NCI-H2081 (cell line): ENCODE measurements around the gene HLA-DOB.
"Not testable (repeated sequence)": the region's sequence is repeated elsewhere in the genome, so short reads cannot be mapped to it uniquely, and the experiment has no call there.

Source experiments
- DNase-seq, 2 experiments: peaks; one replicate each; lab custom pipeline; 2025; lab: John Stamatoyannopoulos, UW

Gene HLA-DOB

GRCh38 chr6:32807020-32807580, 9.7 kb downstream of the HLA-DOB start:
- DNase-seq: no peak

DNA sequence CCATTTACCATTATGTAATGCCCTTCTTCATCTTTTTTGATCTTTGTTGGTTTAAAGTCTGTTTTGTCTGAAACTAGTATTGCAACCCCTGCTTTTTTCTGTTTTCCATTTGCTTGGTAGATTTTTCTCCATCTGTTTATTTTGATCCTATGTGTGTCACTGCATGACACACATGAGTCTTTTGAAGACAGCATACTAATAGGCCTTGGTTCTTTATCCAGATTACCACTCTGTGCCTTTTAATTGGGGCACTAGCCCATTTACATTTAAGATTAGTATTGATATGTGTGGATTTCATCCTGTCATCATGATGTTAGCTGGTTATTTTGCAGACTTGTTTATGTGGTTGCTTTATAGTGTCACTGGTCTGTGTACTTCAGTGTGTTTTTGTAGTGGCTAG, 11.4 kb downstream of the HLA-DOB start:
- DNase-seq: not testable (repeated sequence)

- no peak for DNase-seq
Measured at GRCh38 chr6:32803416-32803815, 13.4 kb downstream of the HLA-DOB start.

DNA sequence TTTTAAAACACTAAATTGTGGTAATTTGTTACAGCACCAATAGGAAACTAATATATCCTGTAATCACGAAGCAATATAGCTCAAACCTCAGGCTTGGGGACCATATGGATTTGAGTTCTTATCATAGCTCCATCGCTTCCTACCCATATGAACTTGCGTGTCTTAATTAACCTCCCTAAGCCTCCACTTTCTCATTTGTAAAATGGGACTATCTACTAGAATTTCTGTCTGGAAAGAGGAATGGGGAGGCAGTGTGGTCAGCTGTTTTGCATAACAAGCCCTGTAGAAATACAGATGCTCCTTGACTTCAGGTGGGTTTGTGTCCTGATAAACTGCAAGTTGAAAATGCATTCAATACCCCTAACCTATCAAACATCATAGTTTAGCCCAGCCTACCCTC, 17.1 kb downstream of the HLA-DOB start:
- DNase-seq: no peak

- DNase-seq: no peak
Measured at GRCh38 chr6:32799168-32799567, 17.6 kb downstream of the HLA-DOB start.

GRCh38 chr6:32796848-32797776, 19.7 kb downstream of the HLA-DOB start:
- DNase-seq: peak; percentile 36 to 45

- no peak for DNase-seq
Measured at GRCh38 chr6:32794510-32794909, 22.3 kb downstream of the HLA-DOB start.

GRCh38 chr6:32792901-32793435, 23.8 kb downstream of the HLA-DOB start:
- DNase-seq: no peak

DNA sequence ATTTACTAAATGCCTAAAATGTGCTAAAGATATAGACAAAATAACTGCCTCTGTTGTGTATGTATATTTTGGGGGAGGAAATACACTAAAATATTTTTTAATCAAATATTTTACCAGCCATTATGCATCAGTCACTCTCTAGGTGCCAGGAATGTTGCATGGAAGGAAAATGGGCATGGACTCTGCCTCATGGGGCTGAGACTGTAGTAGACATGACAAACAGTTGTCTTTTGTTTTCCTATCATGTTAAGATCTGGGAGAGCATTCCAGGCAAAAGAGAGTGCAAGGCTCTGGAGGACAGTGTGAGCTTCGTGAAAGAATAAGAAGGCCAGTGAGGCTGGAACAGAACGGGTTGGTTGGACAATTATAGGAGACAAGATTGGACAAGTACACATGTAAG, 26.5 kb downstream of the HLA-DOB start:
- no peak for DNase-seq

DNA sequence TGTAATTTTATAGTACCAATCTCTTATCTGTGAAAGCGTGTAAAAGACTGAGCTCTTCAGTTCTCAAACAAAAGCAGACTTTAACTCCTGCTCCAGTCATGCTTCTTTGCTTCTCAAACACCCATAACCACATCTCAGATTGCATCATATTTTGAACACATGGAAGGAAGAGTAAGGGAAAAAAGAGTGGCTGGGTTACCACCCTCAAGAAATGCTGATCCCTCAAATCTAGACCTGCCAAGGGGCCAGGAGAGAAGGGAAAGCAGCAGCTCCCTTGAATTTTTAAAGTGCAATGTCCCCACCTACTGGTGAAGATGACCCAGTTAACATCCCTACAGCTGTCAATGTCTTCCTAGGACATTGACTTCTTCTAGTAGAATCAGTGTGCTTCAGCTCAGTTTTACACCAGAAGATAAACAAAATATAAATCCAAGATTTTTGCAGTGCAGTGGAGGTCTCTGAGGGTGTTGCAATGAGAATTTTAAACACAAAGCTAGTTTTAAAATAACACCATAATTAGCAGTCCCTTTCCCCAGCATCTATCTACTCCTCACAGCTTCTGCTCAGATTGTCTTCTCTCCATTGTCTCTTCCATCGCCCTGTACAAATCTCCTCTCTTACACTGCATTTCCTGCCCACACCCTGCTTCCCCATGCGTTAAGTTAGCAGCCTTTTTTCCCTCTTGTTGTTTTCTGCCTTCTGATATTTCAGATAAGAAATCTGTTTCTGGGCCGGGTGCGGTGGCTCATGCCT, 30.8 kb downstream of the HLA-DOB start:
- peak; percentile 35 to 40 for DNase-seq

DNA sequence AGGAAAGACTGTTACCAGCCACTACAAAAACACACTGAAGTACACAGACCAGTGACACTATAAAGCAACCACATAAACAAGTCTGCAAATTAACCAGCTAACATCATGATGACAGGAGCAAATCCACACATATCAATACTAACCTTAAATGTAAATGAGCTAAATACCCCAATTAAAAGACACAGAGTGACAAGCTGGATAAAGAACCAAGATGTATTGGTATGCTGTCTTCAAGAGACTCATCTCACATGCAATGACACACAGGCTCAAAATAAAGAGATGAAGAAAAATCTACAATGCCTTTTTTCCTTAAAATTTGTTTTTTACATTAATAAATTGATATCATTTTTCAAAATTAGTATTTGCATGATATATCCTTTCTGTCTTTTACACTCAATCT, 33.9 kb downstream of the HLA-DOB start:
- DNase-seq: not testable (repeated sequence)

GRCh38 chr6:32779036-32779435, 37.8 kb downstream of the HLA-DOB start:
- DNase-seq: no peak

GRCh38 chr6:32775071-32775470, 41.7 kb downstream of the HLA-DOB start:
- no peak for DNase-seq

DNA sequence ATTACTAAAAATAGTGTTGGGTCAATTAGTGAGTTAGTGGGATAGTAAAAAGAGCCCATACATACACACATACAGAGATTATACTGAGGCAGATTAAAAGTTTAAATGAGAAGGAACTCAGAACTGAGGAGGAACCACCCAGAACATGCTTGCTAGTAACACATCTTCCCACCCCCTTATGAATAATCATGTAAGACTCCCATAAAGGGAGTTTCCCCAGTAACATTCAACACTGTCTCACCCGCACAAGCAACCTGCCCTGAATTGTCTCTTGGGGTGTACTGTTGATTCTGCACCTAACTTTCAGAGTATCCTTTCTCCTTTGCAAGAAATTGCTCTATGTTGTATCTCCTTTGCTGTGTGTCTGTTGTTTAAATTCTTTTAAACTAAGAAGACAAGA, 42.4 kb downstream of the HLA-DOB start:
- DNase-seq: no peak

DNA sequence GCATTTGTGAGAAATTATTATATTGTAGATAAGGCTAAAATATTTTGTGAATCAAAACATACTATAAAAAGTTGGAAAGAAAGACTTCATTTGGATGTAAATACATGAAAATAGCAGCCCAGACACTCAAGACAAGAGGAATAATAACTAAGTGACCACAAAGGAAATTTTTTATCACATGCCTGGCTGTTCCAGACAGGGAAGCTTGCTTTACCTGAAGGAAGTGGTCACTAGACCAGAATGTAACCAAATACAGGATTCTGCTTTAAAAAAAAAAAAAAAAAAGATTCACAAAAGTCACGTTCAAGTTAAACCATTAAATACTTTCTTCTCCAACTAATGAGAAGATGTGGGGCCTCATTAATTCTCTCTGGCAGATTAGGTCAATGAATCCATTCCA, 44.1 kb downstream of the HLA-DOB start:
- DNase-seq: no peak

- DNase-seq: no peak
Measured at GRCh38 chr6:32764048-32764447, 52.8 kb downstream of the HLA-DOB start.

GRCh38 chr6:32763421-32763820, 53.4 kb downstream of the HLA-DOB start, which contains the start of gene HLA-DQB2:
Gene HLA-DQB2, minus strand, starts transcription at chr6:32763532. Its CDS starts 62 bp downstream, at chr6:32763470.
- no peak for DNase-seq
